A549 (cell line): ENCODE results near the gene MAP2K7.

Experiments used
- ESRRA ChIP-seq: fragments of 150-350 bp; IDR thresholded peaks from 2 replicates; pipeline ENCODE4 v1.6.1; 2014; ENCODE audit warnings: mild to moderate bottlenecking, low read length, borderline replicate concordance
- HDAC2 ChIP-seq: fragments of 200-600 bp; sonication (generic); IDR thresholded peaks from 2 replicates; pipeline ENCODE4 v1.6.1; 2016
- KDM1A ChIP-seq: fragments of 200-600 bp; sonication (generic); IDR thresholded peaks from 2 replicates; pipeline ENCODE4 v1.6.1; 2016; ENCODE audit warnings: low read depth, mild to moderate bottlenecking
- NFE2L2 ChIP-seq: fragments of 150-350 bp; conservative IDR thresholded peaks from 2 replicates; pipeline ENCODE4 v1.6.1; 2014; ENCODE audit warnings: low read length
- POLR2A ChIP-seq: IDR thresholded peaks from 2 replicates; pipeline ENCODE4 v1.6.1; 2012; ENCODE audit warnings: mild to moderate bottlenecking, low read length
- SMC3 ChIP-seq: fragments of >200 bp; sonication (Bioruptor Twin); formaldehyde crosslinking; IDR thresholded peaks from 3 replicates; pipeline ENCODE4 v1.6.1; 2018; ENCODE audit warnings: inconsistent platforms
- TF ChIP-seq, protein P1 (sequence below): fragments of >200 bp; sonication (Bioruptor Twin); formaldehyde crosslinking; IDR thresholded peaks from 3 replicates; pipeline ENCODE4 v1.5.1; 2016
- TF ChIP-seq, protein P2 (sequence below): fragments of 450-650 bp; IDR thresholded peaks from 2 replicates; pipeline ENCODE4 v1.6.1; 2014; ENCODE audit warnings: antibody characterized with exemption

DNA sequence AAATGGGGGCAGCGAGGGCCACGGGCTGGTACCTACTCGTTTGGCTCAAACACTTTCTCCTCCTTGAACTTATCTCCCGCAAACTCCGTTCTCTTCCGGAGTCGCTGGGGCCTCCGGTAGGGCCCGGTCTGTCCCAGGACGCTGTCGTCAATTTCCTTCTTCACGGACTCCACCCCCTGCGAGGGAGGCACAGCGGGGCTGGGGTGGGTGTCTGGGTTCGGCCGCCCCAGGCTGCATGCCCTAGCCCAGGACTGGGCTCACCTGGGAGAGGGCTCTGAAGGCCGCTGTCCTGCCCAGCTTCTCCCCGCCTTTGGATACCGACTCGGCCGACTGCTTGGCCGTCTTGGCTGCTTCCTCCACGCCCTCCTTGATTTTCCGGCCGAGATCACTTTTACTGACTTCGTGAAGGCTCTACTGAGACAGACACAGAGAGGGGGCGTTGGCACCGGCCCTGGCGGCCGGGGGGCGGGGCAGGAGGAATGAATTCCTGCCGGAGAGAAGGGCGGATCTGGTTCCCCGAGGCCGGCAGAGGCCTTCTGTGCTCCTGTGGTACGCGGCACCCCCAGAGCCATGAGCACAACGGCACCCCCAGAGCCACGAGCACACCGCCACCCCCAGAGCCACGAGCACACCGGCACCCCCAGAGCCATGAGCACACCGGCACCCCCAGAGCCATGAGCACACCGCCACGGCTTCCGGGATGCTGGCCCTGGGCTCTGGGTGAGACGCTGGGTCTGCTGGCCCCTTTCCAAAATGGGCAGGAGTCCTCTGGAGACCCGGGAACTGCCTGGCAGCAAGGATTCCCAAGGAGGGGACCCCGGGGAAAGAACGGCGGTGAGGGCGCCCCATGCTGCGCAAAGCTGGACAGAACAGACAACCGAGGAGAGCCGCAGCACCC is 30.4 kb downstream of the MAP2K7 start:
- TF ChIP-seq ESRRA, result no peak
- TF ChIP-seq, protein P1, sequence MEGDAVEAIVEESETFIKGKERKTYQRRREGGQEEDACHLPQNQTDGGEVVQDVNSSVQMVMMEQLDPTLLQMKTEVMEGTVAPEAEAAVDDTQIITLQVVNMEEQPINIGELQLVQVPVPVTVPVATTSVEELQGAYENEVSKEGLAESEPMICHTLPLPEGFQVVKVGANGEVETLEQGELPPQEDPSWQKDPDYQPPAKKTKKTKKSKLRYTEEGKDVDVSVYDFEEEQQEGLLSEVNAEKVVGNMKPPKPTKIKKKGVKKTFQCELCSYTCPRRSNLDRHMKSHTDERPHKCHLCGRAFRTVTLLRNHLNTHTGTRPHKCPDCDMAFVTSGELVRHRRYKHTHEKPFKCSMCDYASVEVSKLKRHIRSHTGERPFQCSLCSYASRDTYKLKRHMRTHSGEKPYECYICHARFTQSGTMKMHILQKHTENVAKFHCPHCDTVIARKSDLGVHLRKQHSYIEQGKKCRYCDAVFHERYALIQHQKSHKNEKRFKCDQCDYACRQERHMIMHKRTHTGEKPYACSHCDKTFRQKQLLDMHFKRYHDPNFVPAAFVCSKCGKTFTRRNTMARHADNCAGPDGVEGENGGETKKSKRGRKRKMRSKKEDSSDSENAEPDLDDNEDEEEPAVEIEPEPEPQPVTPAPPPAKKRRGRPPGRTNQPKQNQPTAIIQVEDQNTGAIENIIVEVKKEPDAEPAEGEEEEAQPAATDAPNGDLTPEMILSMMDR, result no peak
- no peak for TF ChIP-seq HDAC2
- TF ChIP-seq POLR2A, result no peak
- TF ChIP-seq SMC3, result no peak
- TF ChIP-seq NFE2L2, result no peak
- TF ChIP-seq, protein P2, sequence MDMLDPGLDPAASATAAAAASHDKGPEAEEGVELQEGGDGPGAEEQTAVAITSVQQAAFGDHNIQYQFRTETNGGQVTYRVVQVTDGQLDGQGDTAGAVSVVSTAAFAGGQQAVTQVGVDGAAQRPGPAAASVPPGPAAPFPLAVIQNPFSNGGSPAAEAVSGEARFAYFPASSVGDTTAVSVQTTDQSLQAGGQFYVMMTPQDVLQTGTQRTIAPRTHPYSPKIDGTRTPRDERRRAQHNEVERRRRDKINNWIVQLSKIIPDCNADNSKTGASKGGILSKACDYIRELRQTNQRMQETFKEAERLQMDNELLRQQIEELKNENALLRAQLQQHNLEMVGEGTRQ, result no peak
- TF ChIP-seq KDM1A, result no peak
